HG02884 (cell line): ENCODE results near the gene NUMA1.

Source experiments
- ATAC-seq: cut with Tn5 transposase; IDR thresholded peaks from one replicate; pipeline ENCODE4 v1.9.1; 2021; ENCODE audit warnings: mild to moderate bottlenecking, moderate library complexity; ENCODE audit not compliant: unreplicated experiment

Gene NUMA1

DNA sequence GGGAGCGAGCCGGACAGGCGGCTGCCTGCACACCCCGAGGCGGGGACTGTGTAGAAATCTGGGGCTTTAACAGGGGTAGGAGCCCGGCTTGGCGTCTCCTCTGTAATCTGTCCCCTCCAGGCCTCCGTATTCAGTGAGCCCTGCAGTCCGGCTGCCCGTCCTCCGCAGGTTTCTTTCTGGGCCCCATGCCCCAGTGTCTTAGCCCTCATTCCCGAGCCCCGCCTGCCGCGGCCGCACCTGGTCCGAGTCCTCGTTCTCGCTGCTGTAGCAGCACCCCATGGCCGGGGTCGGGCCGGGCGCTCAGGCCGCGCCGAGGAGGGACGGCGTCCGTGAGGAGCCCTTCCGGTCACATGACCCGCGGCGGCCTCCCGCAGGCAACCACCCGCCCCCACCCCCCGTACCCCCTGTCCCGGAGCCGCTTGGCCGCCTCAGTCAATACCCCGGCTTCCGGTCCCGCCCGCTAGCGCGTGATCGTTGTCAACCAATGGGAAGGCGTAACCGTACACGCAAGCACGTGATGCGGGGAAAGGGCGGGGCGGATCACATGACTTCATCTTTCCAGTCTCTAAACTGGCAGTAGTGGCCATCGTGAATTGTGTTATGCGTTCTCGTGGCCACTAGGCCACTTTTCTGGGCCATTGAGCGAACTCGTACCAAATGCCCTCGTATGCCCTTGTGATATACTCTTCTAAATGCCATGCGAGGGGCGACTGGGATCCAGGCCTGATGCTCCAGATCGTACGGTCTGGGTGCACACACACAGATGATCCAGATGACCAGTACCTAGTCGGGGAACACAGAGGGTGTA, 22.8 kb upstream of the NUMA1 start, which contains the start of gene LAMTOR1:
LAMTOR1 (minus strand) TSS at position 352 of the 808 bp plus-strand sequence; CDS start at position 279, 73 bp downstream.
- peak; percentile 82 for ATAC-seq

DNA sequence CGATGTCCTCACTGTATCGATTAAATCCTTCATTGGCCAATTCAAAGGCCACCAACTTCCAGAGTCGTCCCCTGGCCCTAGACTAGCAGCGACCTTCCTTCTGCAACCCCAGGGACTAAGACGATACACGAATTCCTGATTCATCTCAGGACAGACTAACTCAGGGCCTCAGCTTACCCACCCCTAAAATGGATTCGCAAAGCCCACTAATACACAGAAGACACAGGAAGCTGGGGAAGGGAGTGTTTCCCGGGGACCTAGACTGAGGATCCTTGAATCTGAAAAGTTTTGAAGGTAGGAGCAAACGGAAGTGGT, 22.2 kb upstream of the NUMA1 start:
- ATAC-seq: no peak

DNA sequence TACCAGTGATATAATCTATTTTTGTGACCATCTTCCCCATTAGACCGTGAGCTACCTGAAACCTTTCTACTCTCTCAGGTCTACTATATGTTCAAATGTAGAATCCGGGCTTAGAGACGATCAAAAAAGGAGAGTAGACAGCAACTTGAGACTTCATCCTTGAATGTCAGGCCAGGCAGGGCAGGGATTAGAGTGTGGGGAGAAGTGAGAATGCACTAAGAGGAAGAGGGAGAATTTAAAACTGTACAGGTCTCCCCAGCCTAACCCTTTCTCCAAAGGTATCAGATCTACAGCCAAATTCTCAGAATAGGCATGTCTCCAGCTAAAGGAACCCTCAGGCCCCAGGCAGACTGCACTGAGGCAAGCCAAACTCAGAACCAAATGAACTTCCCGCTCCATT, 21.8 kb upstream of the NUMA1 start:
- ATAC-seq: no peak

- no peak for ATAC-seq
Observed at GRCh38 chr11:72100462-72100861, 20.1 kb upstream of the NUMA1 start.

DNA sequence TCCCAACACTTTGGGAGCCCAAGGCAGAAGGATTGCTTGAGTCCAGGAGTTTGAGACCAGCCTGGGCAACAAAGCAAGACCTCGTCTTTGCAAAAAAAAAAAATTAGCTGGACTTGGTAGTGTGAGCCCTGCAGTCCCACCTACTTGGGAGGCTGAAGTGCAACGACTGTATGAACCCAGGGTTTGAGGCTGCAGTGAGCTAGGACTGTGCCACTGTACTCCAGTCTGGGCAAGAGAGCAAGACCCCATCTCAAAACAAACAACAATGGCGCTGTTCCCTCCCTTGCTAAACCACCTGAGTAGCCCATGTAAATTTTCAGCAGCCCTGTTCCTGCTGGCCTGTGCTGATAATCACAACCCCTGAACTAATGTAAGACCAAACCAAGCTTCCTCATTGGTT, 19.7 kb upstream of the NUMA1 start:
- ATAC-seq: no peak

- no peak for ATAC-seq
Observed at GRCh38 chr11:72098741-72099140, 18.4 kb upstream of the NUMA1 start.

DNA sequence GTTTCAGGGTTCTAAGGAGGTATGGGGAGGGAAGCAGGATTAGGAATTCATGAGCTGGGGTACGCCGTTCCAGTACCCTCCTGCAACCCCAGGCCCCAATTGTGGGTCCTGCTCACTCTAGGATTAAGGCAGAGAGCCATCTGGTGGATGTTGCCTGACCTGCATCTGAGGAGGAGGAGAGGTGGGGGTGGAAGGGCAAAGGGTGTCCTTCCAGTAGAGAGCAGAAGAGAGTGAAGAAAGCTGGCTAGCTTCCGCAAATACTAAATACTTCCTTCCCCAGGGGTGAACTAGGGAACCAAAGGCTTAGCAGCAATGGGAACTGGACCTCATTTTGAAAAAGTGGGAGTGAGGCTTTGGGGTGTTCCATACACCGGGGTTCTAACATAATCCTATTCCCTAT, 10.9 kb upstream of the NUMA1 start:
- no peak for ATAC-seq

- ATAC-seq: no peak
Observed at GRCh38 chr11:72088076-72088808, 7.9 kb upstream of the NUMA1 start.

- no peak for ATAC-seq
Observed at GRCh38 chr11:72085621-72086351, 5.4 kb upstream of the NUMA1 start.

GRCh38 chr11:72084965-72085364, 4.6 kb upstream of the NUMA1 start:
- ATAC-seq: no peak

GRCh38 chr11:72084076-72084475, 3.7 kb upstream of the NUMA1 start:
- no peak for ATAC-seq

DNA sequence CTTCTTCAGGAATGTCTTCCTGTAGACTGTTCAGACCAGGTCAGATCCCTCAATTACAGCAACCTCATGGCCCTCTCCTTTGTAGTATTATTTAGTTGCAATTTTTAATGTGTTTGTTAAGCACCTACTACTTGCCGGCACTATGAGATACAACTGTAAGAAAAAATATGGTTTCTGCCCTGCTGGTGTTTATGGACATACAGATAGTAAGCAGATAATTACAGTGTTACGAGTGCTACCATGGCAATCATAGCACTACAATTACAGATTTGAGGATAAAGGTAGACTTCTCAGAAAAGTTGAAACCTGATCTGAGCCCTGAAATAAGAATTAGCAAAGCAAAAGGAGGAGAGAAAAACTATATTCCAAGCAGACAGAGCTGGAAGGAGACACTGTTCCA, 3.1 kb upstream of the NUMA1 start:
- no peak for ATAC-seq

DNA sequence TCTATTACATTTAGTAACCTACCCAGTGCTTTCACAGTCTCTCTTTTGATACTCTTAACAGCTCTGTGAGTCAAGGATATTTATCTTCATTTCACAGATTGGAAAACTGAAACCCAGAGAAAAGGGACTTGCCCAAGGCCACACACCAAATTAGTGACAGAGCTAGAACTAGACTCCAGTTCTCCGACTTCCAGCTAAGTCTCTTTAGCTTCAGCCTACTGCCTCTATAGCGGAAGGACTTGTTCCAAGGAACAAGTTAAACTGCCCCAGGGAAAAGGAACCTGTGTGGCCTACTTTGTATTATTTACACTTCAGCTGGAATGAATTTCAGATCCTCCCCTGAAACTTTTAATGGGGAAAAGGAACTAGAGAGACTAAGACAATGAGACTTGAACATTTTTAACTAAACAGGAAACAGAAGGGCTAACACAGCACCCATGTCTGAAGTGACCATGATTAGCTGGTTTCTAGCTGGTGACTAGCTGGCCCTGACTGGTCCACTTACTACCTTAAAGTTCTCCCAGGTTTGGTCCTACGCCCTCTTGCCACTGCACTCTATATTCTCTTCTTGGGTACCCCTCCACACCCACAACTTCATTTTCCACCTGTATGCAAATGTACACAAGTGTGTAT, 1.6 kb upstream of the NUMA1 start:
- no peak for ATAC-seq

GRCh38 chr11:72081184-72081644, 872 bp upstream of the NUMA1 start:
- no peak for ATAC-seq

DNA sequence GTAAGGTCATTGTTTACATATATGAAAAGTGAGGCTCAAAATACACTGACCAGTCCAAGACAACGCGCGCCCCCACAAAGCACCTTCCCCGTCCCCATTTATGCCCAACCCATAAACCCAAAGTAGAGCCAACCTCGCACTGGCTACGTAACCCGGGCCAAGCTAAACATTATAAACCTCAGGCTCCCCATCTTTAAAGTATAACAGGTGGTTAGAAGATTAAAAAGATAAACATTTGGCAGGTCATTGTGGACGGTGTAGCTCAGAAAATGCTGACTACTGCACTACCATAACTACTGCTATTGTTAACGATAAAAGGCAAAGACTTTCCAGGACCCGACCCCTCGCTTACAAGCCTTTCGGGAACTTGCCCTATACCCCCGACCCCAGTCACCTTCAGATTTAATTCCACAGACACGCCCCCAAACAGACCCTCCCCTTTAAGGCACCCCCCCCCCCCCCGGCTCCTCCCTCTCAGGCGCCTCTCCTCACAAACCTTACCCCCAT, 470 bp downstream of the NUMA1 start:
- ATAC-seq: no peak

- no peak for ATAC-seq
Observed at GRCh38 chr11:72078477-72078876, 1.9 kb downstream of the NUMA1 start.

- no peak for ATAC-seq
Observed at GRCh38 chr11:72075756-72076155, 4.6 kb downstream of the NUMA1 start.

DNA sequence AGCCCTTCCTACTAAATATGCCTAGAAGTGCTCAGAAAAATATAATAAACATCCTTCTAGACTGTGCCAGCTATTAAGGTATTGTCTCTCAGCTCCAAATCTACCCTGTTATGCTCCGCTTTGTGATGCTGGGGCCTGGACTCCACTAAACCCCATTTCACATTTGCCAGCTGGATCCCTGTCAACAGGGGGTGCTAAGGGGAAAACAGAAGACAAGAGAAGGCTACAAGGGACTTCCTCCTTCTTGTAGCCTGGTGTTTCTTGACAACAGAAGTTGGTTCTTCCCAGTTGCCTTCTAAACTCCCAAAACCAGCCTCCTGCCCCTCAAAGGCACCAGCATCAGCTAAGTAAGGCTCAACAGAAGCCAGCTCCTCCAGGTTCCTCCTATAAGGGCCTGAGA, 5.2 kb downstream of the NUMA1 start:
- no peak for ATAC-seq

DNA sequence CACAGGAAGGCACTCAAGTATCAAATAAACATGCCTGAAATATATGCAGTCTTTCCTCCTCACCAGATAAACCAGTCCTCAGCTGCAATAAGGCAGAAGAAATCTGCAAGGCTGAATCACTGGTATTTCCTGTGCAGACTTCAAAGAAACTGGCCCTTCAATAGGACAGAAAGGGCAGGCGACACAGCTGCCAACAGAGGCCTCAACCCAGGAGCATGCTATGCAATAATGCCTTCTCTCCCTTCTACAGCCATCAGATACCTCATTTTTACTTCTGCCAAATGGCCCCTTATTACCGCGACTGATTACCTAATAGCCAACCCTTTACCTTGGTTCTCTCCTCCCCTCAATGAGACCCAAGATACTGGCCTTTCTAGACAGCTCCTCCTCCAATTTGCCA, 8.0 kb downstream of the NUMA1 start:
- ATAC-seq: no peak

DNA sequence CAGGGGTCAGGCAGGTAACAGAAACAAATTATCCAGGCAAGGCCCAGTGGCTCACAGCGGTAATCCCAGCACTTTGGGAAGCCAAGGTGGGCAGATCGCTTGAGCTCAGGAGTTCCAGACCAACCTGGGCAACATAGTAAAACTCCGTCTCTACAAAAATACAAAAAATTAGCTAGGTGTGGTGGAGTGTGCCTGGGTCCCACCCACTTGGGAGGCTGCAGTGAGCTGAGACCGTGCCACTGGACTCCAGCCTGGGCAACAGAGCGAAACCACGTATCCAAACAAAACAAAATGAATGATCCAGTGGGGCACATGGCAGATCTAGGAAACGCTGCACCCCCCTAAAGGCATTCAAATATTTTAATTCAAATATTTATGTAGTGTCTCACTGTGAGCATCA, 9.9 kb downstream of the NUMA1 start:
- ATAC-seq: no peak

DNA sequence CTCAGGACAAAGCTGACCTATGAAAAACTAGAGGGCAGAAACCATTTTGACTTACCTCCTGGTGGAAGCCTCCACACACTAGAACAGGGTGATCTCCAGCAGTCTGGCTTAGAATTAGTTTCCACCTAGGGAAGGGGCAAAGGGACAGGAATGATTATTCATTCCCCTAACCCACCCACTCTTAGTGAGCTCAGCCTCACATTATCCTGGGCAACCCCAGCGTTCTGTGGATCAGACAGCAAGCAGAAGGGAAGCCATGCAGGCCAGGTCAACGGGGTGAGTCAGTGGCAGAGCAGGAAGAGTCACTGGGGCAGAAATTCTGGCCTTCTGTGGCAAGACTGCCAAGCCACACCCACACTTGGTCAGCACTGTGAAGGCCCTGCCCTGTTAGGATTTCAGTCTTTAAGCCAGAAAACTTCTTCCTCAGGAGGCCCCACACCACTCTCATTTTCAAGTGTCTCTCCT, 10.5 kb downstream of the NUMA1 start:
- ATAC-seq: no peak
